Limb (tissue), 2 donors: ENCODE results near the gene UGDH.

Experiments used
- DNase-seq, 2 donors: peaks; one replicate each; pipeline ENCODE4 v3.0.0-alpha.2; 2016; ENCODE audit errors: extremely low spot score in 2 of 2

UGDH gene

GRCh38 chr4:39452860-39453587 lies 74.2 kb downstream of the UGDH start:
- DNase-seq, result no peak

GRCh38 chr4:39452153-39452859 lies 74.9 kb downstream of the UGDH start:
- no peak for DNase-seq

GRCh38 chr4:39451423-39452023 lies 75.7 kb downstream of the UGDH start:
- DNase-seq, result no peak

- no peak for DNase-seq
Measured at GRCh38 chr4:39450618-39451017, 76.6 kb downstream of the UGDH start.
